RWPE1 (cell line): ENCODE data around the gene SETBP1.

Experiments
- CTCF ChIA-PET: fragments of 350-600 bp; sonication (Branson Sonifier 250); formaldehyde crosslinking; extraction: SDS; loops from one replicate; lab custom pipeline; 2021; lab: Yijun Ruan, JAX
- POLR2A ChIA-PET: fragments of 400-600 bp; formaldehyde crosslinking; extraction: SDS; loops from one replicate; lab custom pipeline; 2020; ENCODE audit warnings: antibody characterized with exemption; ENCODE audit not compliant: low non-redundant PET; lab: Yijun Ruan, JAX
- DNase-seq: peaks from one replicate; pipeline ENCODE4 v3.0.0; 2012; ENCODE audit warnings: low spot score
- H3K27ac ChIP-seq: fragments of 450-650 bp; 2 replicates; pipeline ENCODE4 v1.5.1; 2017
- TF ChIP-seq, protein P1 (sequence below): fragments of 450-650 bp; conservative IDR thresholded peaks from 2 replicates; pipeline ENCODE4 v1.5.1; 2017; ENCODE audit warnings: low read depth, mild to moderate bottlenecking

SETBP1 gene

DNA sequence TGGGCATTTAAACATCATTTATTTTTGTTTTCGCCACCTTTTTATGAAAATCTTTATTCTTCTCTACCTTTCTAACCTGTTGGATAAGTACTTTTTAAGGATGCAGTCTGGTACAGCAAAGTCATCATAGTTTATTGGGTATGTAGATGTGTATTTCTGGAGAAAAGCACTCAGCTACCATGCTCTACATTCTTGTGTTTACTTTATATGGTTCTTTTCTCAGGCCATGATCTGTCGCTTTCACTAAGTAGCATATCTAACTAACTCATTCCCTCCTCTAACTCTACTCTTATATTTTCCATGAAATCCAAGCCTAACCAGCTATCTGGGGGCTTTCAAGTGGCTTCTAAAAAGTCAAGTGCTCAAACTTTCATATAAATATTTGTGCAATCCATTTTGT is 25.3 kb upstream of the SETBP1 start:
- TF ChIP-seq, protein P1, sequence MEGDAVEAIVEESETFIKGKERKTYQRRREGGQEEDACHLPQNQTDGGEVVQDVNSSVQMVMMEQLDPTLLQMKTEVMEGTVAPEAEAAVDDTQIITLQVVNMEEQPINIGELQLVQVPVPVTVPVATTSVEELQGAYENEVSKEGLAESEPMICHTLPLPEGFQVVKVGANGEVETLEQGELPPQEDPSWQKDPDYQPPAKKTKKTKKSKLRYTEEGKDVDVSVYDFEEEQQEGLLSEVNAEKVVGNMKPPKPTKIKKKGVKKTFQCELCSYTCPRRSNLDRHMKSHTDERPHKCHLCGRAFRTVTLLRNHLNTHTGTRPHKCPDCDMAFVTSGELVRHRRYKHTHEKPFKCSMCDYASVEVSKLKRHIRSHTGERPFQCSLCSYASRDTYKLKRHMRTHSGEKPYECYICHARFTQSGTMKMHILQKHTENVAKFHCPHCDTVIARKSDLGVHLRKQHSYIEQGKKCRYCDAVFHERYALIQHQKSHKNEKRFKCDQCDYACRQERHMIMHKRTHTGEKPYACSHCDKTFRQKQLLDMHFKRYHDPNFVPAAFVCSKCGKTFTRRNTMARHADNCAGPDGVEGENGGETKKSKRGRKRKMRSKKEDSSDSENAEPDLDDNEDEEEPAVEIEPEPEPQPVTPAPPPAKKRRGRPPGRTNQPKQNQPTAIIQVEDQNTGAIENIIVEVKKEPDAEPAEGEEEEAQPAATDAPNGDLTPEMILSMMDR, result no peak
- CTCF ChIA-PET, result no interaction called here
- DNase-seq, result no peak
- H3K27ac ChIP-seq, result no peak overlapping the region
- POLR2A ChIA-PET, result no interaction called here

DNA sequence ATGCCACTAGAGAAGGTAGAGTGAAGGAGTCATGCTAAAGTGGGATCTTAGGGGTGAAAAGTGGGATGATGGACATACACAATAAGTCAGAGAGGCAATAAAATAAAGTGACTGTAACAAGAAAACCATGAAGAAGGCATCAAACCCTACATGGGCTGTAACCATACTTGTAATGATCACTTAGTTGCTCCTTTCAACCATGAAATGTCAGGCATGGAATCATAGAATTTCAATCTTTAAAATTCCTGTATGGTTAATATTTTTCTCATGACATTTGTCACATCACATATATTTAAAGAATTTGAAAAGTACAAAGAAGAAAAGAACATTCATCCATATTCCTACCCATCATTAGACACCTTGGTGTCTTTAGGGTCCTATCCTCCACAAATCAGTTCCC is 20.9 kb upstream of the SETBP1 start:
- POLR2A ChIA-PET, result no interaction called here
- DNase-seq, result no peak
- H3K27ac ChIP-seq, result no peak overlapping the region
- TF ChIP-seq, protein P1, result no peak
- CTCF ChIA-PET, result no interaction called here

GRCh38 chr18:44668270-44668975 is 12.3 kb upstream of the SETBP1 start:
- ChIA-PET CTCF (no interaction called here), POLR2A (no interaction called here)
- no peak for DNase-seq
- no peak overlapping the region for H3K27ac ChIP-seq
- TF ChIP-seq, protein P1, result no peak

GRCh38 chr18:44671914-44672313 is 8.8 kb upstream of the SETBP1 start:
- TF ChIP-seq, protein P1, result no peak
- POLR2A ChIA-PET, result no interaction called here
- H3K27ac ChIP-seq, result no peak overlapping the region
- CTCF ChIA-PET, result interaction anchor here (0.7 kb wide), 1 partner anchor 90 kb away, joined by 5 read pairs; no protein-coding TSS in a partner anchor
- DNase-seq, result no peak

- H3K27ac ChIP-seq, result no peak overlapping the region
- ChIA-PET CTCF (interaction anchor here (0.6 kb wide), 1 partner anchor 71 kb away, joined by 4 read pairs; no protein-coding TSS in a partner anchor), POLR2A (no interaction called here)
- DNase-seq, result no peak
- TF ChIP-seq, protein P1, result no peak
Observed at GRCh38 chr18:44672506-44672905, 8.2 kb upstream of the SETBP1 start.

DNA sequence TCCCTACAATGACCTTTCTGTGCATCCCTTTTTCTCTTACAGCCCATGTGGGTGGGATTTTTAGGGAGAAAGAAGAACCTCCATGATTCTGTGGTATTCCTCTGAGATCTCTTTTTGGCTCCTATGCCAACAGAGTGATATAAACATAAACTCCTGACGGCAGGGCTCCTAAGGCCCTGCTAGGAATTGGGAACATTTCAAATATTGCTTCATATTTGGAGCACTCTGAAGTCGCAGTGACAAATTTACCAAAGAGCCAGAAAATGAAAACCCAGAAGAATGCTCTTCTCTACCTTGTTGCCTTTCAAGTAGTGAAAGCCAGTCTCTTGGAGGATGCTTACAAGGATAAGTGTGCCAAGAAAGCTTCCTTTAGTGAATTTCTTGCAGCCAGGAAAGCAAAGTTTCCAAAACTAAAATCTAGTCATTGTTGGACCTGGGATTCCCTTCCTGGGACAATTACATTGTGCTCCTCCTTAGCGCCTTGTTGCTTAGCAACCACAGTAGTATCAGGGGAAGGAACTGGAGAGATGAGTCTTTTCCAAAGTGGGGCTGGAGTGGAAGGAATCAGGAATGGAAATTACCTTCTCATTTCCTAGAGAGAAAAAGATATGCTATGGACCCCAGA is 7.3 kb upstream of the SETBP1 start:
- TF ChIP-seq, protein P1, result no peak
- ChIA-PET CTCF (no interaction called here), POLR2A (no interaction called here)
- no peak for DNase-seq
- H3K27ac ChIP-seq, result no peak overlapping the region
